GM10248 (cell line): Measurements from ENCODE around the gene SAMD14.

Experiments used
- CTCF ChIA-PET: fragments of 300-600 bp; sonication (Branson Sonifier 250); formaldehyde crosslinking; extraction: SDS; loops from one replicate; lab custom pipeline; 2021; ENCODE audit warnings: antibody characterized with exemption; lab: Yijun Ruan, JAX
- POLR2A ChIA-PET: fragments of 350-650 bp; sonication (Branson Sonifier 250); formaldehyde crosslinking; extraction: SDS; loops from one replicate; lab custom pipeline; 2020; ENCODE audit warnings: antibody characterized with exemption; lab: Yijun Ruan, JAX
- DNase-seq: peaks from one replicate; pipeline ENCODE4 v3.0.0; 2012; ENCODE audit errors: extremely low spot score
- CTCF ChIP-seq: IDR thresholded peaks from 2 replicates; pipeline ENCODE4 v1.5.1; 2012; ENCODE audit warnings: mild to moderate bottlenecking, low read depth; ENCODE audit errors: extremely low read depth, missing control alignments, control extremely low read depth

Gene SAMD14

GRCh38 chr17:50149091-50149416 lies 19.1 kb upstream of the SAMD14 start:
- no peak for DNase-seq
- no peak for TF ChIP-seq CTCF
- ChIA-PET POLR2A (no interaction called here), CTCF (interaction anchor here (1.4 to 10.7 kb wide), 5 partner anchors 9 to 34 kb away, joined by 3 to 96 read pairs (median 27); no protein-coding TSS in a partner anchor)

- ChIA-PET POLR2A (no interaction called here), CTCF (interaction anchor here (0.9 to 10.7 kb wide), 8 partner anchors 9 to 54 kb away, joined by 3 to 96 read pairs (median 4); no protein-coding TSS in a partner anchor)
- no peak for TF ChIP-seq CTCF
- DNase-seq: peak; percentile 83
These were observed 18.5 kb upstream of the SAMD14 start for GRCh38 chr17:50148226-50149090.

- DNase-seq: no peak
- ChIA-PET POLR2A (no interaction called here), CTCF (interaction anchor here (0.9 to 10.7 kb wide), 6 partner anchors 8 to 54 kb away, joined by 3 to 96 read pairs (median 8); no protein-coding TSS in a partner anchor)
- TF ChIP-seq CTCF: no peak
These were observed 17.9 kb upstream of the SAMD14 start for GRCh38 chr17:50147841-50148225.

- POLR2A ChIA-PET: interaction anchor here (0.7 kb wide), 1 partner anchor 319 kb away, joined by 5 read pairs; no protein-coding TSS in a partner anchor
- no peak for DNase-seq
These were observed 17.1 kb upstream of the SAMD14 start for GRCh38 chr17:50146927-50147665.

GRCh38 chr17:50146230-50146926 lies 16.4 kb upstream of the SAMD14 start:
- ChIA-PET POLR2A (interaction anchor here (0.7 kb wide), 1 partner anchor 15 kb away, joined by 5 read pairs; no protein-coding TSS in a partner anchor), CTCF (interaction anchor here (0.7 to 10.7 kb wide), 11 partner anchors 9 to 54 kb away, joined by 3 to 96 read pairs (median 3); partner anchors contain the start of gene SGCA)
- no peak for DNase-seq
- TF ChIP-seq CTCF: no peak

More at GRCh38 chr17:50146927-50147665, 17.1 kb upstream of the SAMD14 start:
- TF ChIP-seq CTCF: no peak
- CTCF ChIA-PET: interaction anchor here (0.7 to 10.7 kb wide), 9 partner anchors 7 to 53 kb away, joined by 3 to 96 read pairs (median 3); partner anchors contain the start of gene SGCA
